ENCODE results near the gene CWC27. TPM values are rescaled to one million over a fixed set of nuclear protein-coding genes. Genes with fewer than 3 reads are reported as not detected.

The CWC27 gene, protein sequence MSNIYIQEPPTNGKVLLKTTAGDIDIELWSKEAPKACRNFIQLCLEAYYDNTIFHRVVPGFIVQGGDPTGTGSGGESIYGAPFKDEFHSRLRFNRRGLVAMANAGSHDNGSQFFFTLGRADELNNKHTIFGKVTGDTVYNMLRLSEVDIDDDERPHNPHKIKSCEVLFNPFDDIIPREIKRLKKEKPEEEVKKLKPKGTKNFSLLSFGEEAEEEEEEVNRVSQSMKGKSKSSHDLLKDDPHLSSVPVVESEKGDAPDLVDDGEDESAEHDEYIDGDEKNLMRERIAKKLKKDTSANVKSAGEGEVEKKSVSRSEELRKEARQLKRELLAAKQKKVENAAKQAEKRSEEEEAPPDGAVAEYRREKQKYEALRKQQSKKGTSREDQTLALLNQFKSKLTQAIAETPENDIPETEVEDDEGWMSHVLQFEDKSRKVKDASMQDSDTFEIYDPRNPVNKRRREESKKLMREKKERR
- 17.4 and 21.5 TPM in 2 replicates for total RNA-seq (2014; rRNA removed; shearing (Covaris generic))

DNA sequence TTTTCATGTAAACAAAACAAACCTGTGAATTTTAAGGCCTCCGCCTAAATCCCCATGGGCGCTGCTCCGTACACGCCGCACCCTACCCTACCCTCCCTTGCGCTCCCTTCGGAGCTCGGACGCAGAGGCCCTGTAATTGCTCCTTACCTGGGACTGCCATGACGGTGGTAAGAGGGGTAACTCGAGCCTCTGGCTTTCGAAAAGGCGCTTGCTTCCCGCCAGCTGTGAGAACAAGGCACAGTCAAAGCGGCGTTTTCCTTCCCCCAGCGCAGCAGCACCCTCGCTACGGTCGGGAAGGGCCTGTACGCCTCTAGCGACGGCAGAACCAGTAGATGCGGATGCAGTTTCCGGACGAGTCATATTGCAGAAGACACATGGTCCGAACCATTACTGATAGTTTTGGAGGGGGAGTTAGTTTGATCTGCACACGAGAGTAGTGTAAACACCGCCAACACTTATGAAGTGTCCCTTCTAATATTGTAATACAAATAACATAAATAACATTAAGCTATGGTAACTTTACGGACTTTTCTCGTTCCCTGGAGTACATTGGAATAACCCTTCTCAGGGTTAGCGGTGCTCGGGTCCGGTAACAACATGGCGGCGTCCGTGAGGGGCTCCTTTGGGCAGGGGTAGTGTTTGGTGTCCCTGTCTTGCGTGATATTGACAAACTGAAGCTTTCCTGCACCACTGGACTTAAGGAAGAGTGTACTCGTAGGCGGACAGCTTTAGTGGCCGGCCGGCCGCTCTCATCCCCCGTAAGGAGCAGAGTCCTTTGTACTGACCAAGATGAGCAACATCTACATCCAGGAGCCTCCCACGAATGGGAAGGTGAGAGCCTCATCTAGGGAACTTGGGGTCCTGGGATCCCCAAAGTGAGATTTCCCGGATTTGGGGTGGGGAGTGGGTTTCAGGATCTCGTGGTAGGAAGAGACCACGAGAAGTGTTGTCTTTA lies at the start of gene CWC27, which contains the start of gene SREK1IP1:
TSS of gene CWC27 (plus strand) at position 573 of the 955 bp plus-strand sequence. CDS start at position 790, 217 bp downstream.
TSS of gene SREK1IP1 (minus strand) at position 334 of the 955 bp plus-strand sequence. CDS start at position 160, 174 bp downstream.

Other genes starting within 250 kb of the CWC27 start
- not detected in 2 replicates for gene SHISAL2B, start 78.4 kb upstream of the CWC27 start, total RNA-seq (2014; rRNA removed; shearing (Covaris generic))
- gene SREK1IP1, start 239 bp upstream of the CWC27 start, total RNA-seq (2014; rRNA removed; shearing (Covaris generic)): 2.5 and 3.7 TPM in 2 replicates